HG03045 (cell line): Measurements from ENCODE around the gene AGAP6.
"Not testable (repeated sequence)": the region's sequence is repeated elsewhere in the genome, so short reads cannot be mapped to it uniquely, and the experiment has no call there.

Source experiments
- ATAC-seq: cut with Tn5 transposase; IDR thresholded peaks from one replicate; pipeline ENCODE4 v1.9.1; 2021; ENCODE audit warnings: mild to moderate bottlenecking, moderate library complexity; ENCODE audit not compliant: unreplicated experiment

Gene AGAP6

DNA sequence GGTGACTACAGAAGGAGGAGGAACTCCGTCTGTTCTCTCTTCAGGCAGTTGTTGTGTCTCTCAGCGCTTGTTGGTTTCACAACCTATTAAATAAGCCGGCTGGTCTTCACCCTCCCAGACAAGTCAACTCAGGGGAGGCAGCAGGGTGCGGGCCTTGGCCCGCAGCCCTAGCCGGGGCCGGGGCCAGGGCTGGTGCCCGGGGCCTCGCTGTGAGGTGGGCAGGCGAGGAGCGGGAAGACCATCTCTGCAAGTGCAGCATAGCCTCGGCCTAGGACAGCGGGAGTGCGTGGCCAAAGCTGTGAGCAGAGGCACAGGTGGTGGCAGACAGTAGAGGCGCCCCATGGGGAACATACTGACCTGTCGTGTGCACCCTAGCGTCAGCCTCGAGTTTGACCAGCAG lies at the start of gene AGAP6:
TSS of gene AGAP6 (plus strand) at position 31 of the 400 bp plus-strand sequence. CDS start at position 341, 310 bp downstream.
- not testable (repeated sequence) for ATAC-seq

DNA sequence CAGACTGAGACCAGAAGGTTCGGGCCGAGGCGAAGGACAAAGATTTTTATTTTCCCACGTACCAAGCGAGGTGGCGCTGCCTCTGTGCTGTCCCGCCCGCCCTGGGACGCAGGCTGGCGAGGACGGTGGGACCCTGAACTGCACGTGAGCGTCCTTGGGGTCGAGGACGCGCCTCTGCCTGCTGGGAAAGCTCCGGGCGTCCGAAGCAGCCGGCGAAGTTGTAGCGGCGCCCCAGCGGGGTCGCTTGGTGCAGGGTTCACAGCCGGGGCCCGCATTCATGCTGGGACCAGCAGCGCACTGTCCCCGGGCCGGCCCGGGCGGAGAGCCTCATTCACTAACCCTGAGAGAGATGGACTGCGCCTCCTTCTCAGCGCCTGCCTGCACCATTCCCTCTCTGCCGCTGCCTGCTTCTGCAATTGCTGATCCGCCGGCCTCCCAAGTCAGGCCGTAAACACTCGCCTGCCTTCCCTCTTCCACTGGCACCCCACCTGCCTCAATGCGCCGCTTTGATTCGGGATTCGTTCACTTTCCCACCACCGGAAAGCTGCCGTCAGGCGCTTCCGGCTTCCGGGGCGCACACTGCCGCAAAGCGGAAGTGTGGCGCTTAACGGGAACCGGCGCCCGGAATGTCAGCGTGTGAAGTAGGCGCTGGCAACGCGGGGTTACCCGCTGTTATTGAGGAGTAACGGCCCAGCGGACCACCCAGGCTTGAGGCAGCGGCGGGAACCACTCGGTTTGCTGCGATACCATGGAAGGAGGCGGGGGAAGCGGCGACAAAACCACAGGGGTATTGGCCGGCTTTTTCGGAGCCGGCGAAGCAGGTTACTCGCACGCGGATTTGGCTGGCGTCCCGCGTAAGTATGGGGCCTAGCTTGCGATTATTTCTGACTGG lies 46.5 kb upstream of the AGAP6 start, which contains the start of the genes PARG and TIMM23B:
TSS of gene PARG (minus strand) at position 581 of the 892 bp plus-strand sequence. CDS start at position 279, 302 bp downstream.
TSS of gene TIMM23B (plus strand) at position 607 of the 892 bp plus-strand sequence. CDS start at position 749, 142 bp downstream.
- peak; percentile 73 for ATAC-seq

DNA sequence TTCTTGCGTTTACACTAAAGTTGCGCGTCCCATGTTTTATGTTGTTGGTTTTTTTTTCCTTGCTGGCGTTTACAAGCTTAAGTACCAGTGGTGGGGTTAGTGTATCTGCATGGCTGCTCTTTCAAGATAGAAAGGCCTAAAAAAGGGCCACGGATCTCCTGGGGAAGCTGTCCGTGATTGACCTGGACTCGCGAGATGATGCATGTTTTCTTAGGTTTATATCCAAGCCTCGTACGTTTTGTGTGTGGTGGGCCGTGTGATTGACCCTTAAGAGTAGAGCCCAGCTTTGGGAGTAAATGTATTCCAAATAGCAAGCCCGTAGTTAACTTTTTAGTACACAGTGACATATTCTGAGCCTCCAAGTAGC lies 45.9 kb upstream of the AGAP6 start:
- ATAC-seq: peak; percentile 14

DNA sequence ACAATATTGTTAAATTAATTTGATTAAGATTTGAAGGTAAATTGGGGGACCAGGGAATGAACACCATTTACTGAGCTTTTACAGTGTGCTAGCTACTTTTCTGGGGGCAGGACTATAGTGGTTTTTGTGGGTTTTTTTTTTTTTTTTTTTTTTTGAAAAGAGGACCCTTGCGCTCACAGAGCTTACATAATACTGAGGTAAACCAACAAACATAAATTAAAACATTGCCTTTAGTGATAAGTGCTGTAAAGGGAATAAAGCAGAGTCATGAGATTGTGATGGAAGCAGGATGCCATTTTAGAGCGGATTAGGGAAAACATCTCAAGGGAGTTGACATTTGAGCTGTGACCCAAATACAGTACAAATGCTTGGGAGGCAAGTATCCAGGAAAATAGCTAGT lies 44.6 kb upstream of the AGAP6 start:
- ATAC-seq: not testable (repeated sequence)

DNA sequence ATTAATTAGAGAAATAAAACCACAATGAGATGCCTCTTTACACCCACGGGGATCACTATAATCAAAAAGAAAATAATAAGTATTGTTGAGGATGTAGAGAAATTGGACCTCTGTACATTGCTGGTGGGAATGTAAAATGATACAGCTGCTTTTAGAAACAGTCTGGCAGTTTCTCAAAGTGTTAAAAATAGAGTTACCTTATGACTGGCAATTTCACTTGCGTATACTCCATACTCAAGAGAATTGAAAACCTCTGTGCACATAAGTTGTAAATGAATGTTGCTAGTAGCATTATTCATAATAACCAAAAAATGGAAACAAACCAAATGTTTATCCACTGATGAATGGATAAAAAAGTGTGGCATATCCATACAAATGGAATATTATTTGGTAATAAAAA lies 40.1 kb upstream of the AGAP6 start:
- ATAC-seq: peak; percentile 69

DNA sequence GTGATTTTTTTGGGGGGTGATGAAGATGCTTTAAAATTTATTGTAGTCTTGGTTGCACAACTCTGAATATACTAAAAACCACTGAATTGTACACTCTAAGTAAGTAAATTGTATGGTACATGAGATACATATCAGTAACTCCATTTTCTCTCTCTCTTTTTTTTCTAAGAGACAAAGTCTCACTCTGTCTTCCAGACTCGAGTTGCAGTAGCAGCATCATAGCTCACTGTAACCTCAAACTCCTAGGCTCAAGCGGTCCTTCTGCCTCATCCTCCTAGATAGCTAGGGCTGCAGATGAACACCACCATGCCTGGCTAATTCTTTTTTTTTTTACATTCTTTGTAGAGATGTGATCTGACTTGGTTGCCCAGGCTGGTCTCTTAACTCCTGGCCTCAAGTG lies 39.5 kb upstream of the AGAP6 start:
- not testable (repeated sequence) for ATAC-seq

DNA sequence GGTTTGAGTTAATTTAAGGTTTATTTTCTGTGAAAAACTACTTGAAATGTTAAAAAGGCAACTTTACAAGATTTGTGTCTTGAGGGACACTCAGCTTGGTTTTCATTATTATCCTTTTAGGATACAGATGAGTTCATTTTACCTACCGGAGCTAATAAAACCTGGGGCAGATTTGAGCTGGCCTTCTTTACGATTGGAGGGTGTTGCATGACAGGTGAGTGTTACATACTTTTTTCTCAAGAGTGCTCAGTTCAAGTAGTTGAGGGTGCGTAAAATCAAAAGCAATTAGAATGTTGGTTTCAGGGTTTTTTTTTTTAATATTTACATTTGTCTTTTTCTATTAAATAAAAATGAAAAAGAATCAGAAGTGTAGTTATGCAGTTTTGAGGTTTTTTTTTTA lies 36.2 kb upstream of the AGAP6 start:
- not testable (repeated sequence) for ATAC-seq

DNA sequence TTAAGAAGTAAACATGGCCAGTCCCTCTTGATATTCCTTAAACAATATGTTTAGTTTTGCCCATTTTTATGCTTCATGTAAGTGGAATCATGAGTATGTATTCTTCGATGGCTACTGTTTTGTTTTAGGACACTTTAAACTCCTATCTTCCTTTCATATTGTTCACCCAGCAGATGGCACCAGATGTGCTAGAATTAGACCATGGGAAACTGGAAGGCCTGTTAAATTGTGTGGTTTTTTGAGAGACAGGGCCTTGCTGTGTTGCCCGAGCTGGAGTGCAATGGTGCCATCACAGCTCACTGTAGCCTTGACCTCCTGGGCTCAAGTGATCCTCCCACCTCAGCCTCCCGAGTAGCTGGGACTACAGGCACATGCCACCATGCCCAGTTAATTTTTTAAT lies 35.1 kb upstream of the AGAP6 start:
- ATAC-seq: not testable (repeated sequence)

DNA sequence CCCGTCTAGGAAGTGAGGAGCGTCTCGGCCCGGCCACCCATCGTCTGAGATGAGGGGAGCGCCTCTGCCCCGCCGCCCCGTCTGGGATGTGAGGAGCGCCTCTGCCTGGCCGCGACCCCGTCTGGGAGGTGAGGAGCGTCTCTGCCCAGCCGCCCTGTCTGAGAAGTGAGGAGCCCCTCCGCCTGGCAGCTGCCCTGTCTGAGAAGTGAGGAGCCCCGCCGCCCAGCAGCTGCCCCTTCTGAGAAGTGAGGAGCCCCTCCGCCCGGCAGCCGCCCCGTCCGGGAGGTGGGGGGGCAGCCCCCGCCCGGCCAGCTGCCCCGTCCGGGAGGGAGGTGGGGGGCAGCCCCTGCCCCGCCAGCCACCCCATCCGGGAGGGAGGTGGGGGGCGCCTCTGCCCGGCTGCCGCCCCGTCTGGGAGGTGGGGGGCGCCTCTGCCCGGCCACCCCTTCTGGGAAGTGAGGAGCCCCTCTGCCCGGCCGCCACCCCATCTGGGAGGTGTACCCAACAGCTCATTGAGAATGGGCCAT lies 17.8 kb upstream of the AGAP6 start:
- not testable (repeated sequence) for ATAC-seq

DNA sequence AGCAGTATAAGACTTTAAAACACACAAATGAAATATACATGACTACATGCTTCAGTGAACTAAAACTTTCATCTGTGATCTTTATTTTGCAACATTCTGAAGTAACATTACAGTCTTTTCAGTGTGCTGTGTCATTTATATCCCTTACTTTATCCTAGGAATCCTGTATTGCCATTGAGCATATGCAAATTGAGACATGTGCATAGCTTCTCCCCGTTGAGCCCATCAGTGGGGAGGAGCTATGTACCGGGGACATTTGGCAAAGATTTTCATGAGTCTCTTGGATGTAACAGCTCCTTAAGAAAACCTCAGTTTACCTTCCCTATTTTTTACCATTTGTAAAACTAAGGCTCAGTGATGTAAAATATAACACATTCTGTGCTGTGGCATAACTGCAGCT lies 16.7 kb upstream of the AGAP6 start:
- ATAC-seq: not testable (repeated sequence)

DNA sequence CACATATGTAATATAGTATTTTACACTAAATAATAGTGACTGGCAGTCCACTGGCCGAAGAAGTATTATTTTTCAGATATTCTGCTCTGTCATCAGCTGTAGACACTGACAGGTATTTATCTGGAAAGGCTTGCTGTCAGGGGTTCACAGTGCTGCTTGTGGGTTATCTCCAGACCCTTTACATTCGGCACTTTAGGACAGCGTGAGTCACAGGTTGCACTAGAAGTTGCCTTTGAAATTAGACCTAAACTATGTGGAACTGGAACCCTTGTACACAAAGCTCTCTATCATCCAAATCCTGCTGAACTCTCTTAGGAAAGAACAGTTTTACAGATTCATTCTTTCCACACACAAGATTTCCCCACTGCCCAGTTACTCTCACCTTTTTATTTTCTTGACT lies 16.1 kb upstream of the AGAP6 start:
- ATAC-seq: not testable (repeated sequence)

DNA sequence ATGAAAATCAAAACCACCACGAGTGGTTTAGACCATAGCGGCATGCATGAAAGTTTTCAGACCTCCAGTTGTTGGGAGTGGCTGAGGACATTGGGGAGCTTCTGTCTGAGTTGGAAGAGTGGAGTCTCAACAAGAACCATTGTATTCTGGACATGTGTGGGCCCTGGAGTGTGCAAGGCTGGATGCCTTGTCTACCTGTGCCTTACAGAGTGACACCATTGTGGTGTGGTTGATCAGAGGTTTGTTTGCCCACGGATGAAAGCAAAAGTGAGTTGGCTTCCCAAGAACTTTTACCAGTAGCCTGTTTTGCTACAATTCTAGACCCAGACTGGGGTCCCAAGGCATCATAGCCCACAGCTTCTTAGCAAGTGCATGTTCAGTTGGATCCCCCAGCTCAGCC lies 10.4 kb upstream of the AGAP6 start:
- not testable (repeated sequence) for ATAC-seq

DNA sequence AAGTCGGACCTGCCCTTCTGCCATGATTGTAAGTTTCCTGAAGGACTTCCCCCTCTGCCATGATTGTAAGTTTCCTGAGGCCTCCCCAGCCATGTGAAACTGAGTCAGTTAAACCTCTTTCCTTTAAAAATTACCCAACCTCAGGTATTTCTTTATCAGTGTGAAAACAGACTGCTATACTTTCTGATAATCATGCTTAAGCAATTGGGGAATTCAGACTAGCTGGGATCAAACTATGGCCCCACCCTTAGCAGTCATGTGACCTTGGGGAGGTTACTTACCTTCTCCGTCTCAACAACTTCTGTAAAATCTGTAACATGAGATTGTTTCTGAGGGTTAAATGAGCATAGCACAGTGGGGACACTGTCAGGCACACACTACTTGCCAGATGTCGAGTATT lies 999 bp upstream of the AGAP6 start:
- not testable (repeated sequence) for ATAC-seq

DNA sequence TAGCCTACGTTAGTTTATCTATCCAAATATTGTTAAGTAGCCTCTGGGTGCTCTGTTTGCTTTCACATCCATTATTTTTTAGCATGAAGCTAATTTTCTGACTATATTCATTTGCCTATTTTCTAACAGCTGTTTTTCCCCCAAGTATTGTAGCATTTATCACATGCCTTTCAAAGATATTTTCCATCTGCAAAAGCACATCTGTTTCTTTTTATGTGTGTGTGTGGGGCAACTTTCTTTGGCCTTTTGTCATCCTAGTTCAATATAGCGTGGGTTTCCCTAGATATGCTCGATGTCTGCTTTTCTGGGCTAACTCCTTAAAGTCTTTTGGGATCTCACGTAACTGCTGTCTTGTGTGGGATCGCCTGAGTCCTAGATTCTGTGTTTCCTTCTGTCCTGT lies 7.1 kb downstream of the AGAP6 start:
- not testable (repeated sequence) for ATAC-seq

DNA sequence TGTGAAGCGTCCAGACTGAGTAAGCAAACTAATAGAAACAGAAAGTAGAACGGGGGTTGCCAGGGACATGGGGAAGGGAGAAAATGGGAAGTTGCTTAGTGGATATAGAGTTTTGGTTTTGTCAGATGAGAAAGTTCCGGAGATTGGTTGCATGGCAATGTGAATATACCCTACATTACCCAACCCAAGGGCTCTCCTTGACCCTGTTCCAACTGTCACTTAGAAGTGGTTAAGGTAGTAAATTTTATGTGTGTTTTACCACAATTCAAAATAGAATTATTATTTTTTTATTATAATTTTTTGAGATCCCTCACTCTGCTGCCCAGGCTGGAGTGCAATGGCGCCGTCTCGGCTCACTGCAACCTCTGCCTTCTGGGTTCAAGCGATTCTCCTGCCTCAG lies 25.8 kb downstream of the AGAP6 start:
- ATAC-seq: not testable (repeated sequence)

DNA sequence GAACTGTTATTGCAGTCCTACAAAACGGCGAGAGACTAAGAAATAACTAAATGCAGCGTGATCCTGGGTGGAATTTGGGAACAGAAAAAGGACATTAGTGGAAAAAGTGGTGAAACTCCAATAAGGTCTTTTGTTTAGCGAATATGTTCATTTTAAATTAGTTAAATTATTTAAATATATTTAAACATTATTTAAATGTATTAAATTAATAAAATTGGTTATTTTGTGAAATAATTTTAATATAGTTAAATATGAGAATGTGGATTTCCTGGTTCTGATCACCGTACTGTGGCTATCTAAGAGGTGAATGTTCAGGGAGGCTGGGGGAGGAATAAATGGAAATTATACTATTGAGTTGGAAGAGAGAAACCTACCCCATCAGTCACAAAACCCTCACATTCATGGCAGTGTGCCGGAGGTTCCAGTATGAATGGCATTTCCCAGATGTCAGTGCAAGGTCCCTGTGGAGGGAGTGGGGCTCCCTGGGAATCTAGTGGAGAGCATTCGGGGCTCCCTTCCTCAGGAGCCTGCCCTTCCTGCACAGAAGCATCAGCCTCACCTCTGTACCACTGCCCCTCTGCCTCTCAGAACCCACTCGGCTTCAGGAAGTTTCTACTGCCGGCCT lies 27.5 kb downstream of the AGAP6 start:
- ATAC-seq: not testable (repeated sequence)

DNA sequence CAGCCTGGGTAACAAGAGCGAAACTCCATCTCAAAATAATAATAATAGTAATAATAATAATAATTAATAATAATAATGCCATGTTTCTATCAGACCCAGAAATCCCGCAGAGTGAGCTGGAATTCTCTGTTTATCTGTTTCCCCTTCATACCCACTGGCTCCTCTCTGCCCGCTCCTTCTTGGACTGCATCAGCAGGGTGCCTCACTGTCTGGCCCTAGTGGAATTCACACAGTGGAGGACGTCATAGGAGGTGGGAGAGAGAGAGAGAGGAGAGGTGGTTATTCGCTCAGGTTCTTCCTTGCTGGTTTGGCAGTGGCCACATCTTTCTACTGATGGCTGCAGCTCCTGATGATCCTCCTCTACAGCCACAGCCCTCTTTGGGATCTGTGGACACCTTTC lies 28.7 kb downstream of the AGAP6 start:
- not testable (repeated sequence) for ATAC-seq

DNA sequence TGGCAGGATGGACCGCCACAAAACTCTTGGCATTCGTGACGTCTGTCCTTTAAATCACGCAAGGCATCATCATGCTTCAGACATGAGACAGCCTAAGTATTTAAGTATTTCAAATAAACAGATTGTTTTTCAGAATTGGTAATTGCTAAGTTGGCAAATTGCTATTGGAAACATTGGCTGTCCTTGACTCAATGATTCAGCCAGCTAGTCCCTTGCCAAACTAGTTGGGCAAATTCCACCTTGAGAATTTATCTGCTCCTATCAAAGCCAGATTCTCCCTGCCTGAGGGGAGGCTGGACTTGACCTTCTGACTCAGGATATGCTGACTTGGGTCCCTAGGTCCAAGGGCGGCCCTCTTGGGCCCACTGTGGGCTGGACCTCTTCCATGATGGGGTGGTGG lies 29.4 kb downstream of the AGAP6 start:
- ATAC-seq: not testable (repeated sequence)

DNA sequence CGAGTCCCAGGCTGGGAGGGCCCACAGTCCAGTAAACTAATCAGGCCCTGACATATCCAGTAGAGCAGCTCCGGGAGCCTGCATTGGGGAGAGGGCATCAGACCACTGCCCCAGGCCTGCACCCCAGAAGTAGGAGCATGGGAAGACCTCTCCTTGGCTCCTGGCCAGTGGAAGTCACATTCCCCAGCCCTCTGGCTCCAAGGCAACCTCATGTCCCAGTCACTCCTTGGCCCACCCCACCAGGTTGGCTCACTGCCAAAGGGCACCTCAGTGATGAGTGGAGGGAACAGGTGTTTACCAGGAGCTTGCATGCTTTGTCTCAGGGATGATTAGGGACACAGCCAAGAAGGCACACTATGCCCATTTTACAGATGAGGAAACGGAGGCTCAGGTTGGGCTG lies 31.1 kb downstream of the AGAP6 start:
- ATAC-seq: not testable (repeated sequence)

DNA sequence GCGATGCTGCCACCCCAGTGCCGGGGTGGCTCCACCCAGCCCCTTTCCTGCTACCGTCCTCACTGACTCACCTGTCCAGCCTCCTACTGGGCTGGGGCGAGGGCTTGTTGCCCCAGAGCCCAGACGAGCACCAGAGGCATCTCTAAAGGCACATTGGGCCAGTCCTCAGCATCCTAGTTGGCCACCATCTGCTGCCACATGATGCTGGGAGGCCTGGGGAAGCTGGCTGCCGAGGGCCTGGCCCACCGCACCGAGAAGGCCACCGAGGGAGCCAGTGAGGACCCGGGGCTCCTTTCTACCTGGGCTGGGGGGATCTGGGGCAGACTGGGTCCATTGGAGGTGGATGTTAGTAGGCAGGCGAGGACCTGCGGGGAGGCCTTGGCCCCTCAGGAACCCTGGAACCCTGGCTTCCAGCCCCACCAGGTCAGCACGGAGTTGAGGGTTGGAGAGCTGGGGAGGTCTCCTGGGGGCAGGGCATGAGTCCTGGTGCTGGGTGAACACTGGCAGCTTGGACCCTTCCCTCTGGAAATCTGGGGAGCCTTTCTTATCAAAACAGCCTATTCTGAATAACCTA lies 32.3 kb downstream of the AGAP6 start:
- not testable (repeated sequence) for ATAC-seq

DNA sequence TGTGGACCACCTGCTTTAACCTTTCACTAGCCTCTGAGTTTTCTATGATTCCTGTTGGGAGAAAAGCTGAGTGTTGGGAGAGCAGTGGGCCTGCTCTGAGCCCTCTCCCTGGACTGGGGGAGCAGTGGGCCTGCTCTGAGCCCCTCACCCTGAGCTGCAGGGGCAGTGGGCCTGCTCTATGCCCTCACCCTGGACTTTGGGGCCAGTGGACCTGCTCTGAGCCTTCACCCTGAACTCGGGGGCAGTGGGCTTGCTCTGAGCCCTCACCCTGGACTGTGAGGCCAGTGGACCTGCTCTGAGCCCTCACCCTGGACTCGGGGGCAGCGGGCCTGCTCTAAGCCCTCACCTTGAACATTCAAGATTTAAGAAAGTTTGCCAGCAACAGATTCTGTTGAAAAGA lies 33.4 kb downstream of the AGAP6 start:
- ATAC-seq: no peak
